Measurements from ENCODE around the gene CYP27C1.
"Not testable (repeated sequence)": the region's sequence is repeated elsewhere in the genome, so short reads cannot be mapped to it uniquely, and the experiment has no call there.

CYP27C1 gene

GRCh38 chr2:127220768-127221527, 849 bp upstream of the CYP27C1 start:
- DNase-seq (ENCODE audit: low spot score): peak; percentile 68

- peak; percentile 77 for DNase-seq (ENCODE audit: low spot score)
Observed at GRCh38 chr2:127219171-127220070, 678 bp downstream of the CYP27C1 start.

- DNase-seq (ENCODE audit: low spot score): no peak
Observed at GRCh38 chr2:127218812-127219170, 1.3 kb downstream of the CYP27C1 start.

GRCh38 chr2:127217470-127218325, 2.4 kb downstream of the CYP27C1 start:
- no peak for DNase-seq (ENCODE audit: low spot score)

GRCh38 chr2:127216593-127216992, 3.5 kb downstream of the CYP27C1 start:
- DNase-seq (ENCODE audit: low spot score): no peak

- DNase-seq (ENCODE audit: low spot score): no peak
Observed at GRCh38 chr2:127216095-127216494, 4.0 kb downstream of the CYP27C1 start.

GRCh38 chr2:127214201-127214600, 5.9 kb downstream of the CYP27C1 start:
- DNase-seq (ENCODE audit: low spot score): not testable (repeated sequence)

- peak; percentile 73 for DNase-seq (ENCODE audit: low spot score)
Observed at GRCh38 chr2:127208313-127208712, 11.8 kb downstream of the CYP27C1 start.

GRCh38 chr2:127205218-127206125, 14.6 kb downstream of the CYP27C1 start:
- peak; percentile 52 for DNase-seq (ENCODE audit: low spot score)

GRCh38 chr2:127201452-127201851, 18.6 kb downstream of the CYP27C1 start:
- no peak for DNase-seq (ENCODE audit: low spot score)

GRCh38 chr2:127200962-127201361, 19.1 kb downstream of the CYP27C1 start:
- DNase-seq (ENCODE audit: low spot score): no peak

- no peak for DNase-seq (ENCODE audit: low spot score)
Observed at GRCh38 chr2:127199223-127199622, 20.9 kb downstream of the CYP27C1 start.

GRCh38 chr2:127197475-127198385, 22.4 kb downstream of the CYP27C1 start:
- DNase-seq (ENCODE audit: low spot score): peak; percentile 83

- DNase-seq (ENCODE audit: low spot score): no peak
Observed at GRCh38 chr2:127196998-127197397, 23.1 kb downstream of the CYP27C1 start.

GRCh38 chr2:127196549-127196948, 23.6 kb downstream of the CYP27C1 start:
- no peak for DNase-seq (ENCODE audit: low spot score)

- DNase-seq (ENCODE audit: low spot score): no peak
Observed at GRCh38 chr2:127195140-127196074, 24.7 kb downstream of the CYP27C1 start.

- DNase-seq (ENCODE audit: low spot score): no peak
Observed at GRCh38 chr2:127194447-127194846, 25.7 kb downstream of the CYP27C1 start.

GRCh38 chr2:127193967-127194280, 26.2 kb downstream of the CYP27C1 start:
- no peak for DNase-seq (ENCODE audit: low spot score)

All from ecto neural progenitor cell (in vitro differentiated cells).